GM19023 (cell line): ENCODE data around the gene SDSL.

ENCODE experiments used
- ATAC-seq: cut with Tn5 transposase; IDR thresholded peaks from one replicate; pipeline ENCODE4 v1.9.1; 2021; ENCODE audit warnings: mild to moderate bottlenecking, moderate library complexity; ENCODE audit not compliant: unreplicated experiment

SDSL gene

GRCh38 chr12:113418213-113418879 lies 3.8 kb upstream of the SDSL start:
- ATAC-seq, result no peak

DNA sequence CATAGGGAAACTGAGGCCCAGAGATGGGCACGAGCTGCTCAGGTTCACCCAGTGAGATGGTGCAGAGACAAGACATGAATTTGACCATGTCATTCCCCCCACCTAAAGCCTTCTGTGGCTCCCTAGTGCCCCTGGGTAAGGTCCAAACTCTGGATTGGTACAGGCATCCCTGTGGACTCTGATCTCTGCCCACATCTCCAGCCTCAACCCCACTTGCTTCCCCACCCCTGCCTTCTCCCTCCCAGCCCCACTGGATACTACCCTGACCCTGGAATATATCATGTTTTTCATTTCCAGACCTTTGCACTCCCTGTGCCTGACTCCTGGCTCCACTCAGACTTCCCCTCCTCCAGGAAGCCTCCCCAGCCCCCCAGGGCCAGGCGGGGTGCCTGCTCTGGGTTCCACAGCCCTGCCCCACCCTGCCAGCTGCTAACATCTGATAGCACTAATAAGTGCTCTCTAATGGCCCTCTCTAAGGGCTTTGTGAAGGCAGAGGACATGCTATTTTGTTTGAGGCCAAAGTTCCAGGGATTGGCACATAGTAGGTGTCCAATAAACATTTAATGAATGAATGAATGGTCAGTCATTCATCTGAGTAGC lies 1.1 kb upstream of the SDSL start:
- ATAC-seq, result no peak

DNA sequence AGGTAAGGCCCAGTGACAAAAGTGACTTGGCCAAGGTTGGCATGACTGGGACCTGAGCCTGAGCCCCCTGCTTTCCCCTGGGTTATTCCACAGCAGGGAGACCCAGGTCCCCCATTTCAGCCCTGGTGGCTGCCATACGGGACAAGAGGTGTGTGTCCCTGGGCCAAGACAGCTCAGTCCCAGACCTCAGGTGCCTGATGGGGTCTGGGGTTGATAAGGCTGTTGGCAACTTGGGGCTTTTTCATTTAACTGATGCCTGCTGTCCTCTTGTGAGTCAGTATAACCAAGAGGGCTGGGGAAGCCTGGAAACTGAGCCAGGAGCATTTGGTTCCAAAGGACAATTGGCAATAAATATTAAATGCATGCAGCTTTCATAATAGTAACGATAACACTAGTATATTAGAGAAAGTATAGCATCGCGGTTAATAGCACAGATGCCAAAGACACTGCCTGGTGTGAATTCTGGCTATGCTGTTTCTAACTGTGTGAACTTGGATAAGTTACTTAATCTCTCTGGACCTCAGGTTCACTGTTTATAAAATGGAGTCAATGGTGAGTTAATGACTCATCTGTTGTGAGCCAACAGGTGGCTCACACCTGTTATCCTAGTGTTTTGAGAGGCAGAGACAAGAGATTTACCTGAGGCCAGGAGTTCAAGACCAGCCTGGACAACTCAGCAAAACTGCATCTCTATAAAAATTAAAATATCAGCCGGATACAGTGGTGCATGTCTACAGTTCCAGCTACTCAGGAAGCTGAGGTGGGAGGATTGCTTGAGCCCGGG lies 898 bp downstream of the SDSL start:
- no peak for ATAC-seq

GRCh38 chr12:113424456-113424855 lies 2.3 kb downstream of the SDSL start:
- no peak for ATAC-seq

- ATAC-seq, result no peak
Observed at GRCh38 chr12:113424915-113425823, 3.0 kb downstream of the SDSL start.

DNA sequence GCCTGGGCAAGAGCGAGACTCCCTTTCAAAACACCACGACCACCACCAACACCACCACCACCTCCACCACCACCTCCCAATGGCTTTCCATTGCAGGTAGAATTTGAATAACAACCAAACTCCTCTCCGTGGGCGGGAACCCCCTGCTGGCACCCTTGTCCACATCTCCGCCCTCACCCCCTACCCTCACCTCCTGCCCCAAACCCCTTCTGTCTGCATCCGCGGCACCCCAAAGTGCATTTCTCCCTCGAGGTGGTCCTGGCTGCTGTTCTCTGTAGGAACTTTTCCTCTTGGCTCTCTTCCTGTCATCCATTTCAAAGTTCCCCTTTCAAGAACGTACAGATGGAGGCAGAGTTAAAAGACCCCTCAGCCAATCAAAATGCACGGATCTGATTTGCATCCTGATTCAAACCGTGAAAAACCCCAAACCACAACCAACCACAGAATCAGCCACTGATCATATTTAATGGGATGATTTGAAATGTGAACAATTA lies 3.8 kb downstream of the SDSL start:
- ATAC-seq, result no peak

DNA sequence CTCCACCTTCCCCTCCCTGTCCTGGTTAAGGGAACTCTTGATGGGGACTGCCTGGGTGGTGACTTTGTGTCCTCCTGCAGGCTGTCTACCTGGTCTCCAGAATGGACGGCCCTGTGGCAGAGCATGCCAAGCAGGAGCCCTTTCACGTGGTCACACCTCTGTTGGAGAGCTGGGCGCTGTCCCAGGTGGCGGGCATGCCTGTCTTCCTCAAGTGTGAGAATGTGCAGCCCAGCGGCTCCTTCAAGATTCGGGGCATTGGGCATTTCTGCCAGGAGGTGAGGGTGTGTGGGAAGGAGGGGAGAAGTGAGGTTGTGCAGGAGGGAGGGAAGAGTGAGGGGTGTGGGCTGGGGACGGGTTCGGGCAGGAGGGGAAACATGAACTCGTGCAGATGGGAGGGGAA lies 5.7 kb downstream of the SDSL start:
- no peak for ATAC-seq

DNA sequence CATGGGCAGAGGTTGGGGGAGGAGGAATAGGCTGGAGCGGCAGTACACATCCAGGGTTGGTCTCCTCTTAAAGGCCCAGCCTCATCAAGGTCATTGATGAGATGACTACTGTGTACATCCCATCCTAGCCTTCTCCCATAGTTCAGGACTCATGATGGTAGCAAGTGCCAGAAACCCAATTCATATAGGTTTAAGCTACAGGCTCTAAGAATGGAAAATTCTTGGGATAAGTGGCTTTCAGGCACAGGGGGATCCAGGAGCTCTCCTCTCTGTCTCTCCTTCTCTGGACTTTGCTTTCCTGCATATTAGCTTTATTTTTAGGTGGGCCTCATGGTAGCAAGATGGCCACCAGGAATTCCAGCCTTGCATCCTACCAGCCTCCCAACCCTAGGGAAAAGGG lies 6.3 kb downstream of the SDSL start:
- no peak for ATAC-seq

DNA sequence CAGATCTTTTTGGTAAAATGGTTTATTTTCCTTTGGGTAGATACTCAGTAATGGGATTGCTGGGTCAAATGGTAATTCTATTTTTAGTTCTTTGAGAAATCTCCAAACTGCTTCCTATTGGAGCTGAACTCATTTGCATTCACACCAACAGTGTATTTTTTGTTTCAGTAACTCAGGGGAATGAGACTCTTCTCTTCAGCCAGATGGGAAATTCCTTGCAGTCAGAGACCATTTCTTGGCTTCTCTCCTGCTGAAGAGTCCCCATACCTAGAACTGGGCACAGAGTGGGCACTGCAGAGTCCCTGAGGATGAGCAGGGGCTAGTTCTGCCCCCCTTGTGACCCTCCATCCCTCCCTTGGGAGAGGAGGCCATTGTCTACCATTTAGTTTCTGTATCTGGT lies 10.8 kb downstream of the SDSL start:
- no peak for ATAC-seq

DNA sequence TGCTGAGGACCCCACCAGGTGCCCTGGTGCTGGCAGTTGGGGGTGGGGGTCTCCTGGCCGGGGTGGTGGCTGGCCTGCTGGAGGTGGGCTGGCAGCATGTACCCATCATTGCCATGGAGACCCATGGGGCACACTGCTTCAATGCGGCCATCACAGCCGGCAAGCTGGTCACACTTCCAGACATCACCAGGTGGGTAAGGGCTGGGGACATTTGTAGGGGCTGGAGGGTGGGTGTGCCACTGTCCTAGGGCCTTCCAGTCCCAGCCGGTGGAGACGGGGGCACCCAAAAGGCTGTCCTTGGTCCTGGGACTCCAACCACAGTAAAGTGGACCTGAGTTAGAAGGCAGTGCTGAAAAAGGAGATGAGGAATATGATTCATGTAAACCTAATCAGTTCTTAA lies 13.2 kb downstream of the SDSL start:
- ATAC-seq, result no peak

DNA sequence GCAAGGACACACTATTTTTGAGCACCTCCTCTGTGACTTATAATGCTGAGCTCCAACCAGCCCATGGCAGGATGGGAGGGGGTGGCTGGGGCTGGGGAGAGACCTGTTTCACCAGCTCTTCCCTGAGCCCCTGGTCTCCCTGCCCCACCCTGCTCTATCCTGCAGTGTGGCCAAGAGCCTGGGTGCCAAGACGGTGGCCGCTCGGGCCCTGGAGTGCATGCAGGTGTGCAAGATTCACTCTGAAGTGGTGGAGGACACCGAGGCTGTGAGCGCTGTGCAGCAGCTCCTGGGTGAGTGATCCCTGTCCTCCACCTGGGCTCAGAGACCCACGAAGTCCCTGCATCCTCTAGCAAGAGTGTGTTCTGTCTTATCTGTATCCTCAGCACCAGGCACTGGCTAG lies 14.4 kb downstream of the SDSL start:
- ATAC-seq, result no peak

DNA sequence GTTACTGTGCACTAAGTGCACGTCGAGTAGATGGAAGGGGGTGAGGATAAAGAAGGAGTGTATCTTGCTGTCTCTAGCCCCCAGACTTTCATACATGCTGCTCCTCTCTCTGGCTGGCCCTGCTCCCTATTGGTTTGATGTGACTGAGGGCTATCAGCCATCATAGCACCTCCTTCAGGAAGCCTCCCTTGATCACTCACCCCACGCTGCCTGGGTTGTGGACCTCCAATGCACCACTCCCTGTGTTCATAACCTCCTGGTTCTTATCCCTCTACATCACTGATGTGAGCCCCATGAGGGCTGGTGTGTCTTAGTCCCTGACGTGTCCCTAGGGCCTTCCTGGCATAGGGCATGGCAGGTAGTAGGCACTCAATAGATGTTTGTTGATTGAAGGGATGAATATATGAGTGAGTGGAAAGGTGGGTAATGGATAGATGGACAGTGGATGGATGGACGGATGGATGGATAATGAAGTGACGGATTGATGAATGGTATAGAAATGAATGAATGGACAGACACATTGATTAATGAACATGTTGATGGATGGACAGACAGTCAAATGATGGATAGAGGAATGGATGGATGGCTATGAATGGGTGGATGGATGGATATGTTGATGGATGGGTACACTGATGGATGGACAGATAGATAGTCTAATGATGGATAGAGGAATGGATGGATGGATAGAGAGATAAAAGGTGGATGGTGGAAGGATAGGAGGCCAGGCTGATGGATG lies 15.0 kb downstream of the SDSL start:
- no peak for ATAC-seq

GRCh38 chr12:113437729-113438100 lies 15.5 kb downstream of the SDSL start:
- no peak for ATAC-seq

DNA sequence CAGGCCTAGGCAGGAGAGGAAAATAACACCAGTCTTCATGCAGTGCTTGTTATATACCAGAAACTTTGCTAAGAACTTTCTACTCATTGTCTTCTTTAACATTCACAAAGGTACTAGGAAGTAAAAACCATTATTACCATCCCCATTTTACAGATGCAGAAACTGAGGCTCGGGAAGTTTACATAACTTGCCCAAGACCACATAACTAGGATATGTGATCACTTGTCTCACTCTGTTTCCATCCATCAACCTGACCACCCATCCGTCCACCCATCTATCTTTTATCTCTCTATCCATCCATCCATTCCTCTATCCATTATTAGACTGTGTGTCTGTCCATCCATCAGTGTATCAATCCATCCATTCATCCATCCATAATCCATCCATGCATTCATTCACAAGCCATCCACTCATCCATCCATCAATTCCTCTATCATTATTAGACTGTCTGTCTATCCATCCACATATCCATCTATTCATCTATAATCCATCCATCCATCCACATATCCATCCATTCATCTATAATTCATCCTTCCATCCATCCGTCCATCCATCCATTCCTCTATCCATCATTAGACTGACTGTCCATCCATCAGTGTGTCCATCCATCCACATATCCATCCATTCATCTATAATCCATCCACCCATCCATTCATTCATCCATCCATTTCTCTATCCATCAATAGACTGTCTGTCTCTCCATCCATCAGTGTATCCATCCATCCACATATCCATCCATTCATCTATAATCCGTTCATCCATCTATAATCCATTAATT lies 16.5 kb downstream of the SDSL start:
- no peak for ATAC-seq

DNA sequence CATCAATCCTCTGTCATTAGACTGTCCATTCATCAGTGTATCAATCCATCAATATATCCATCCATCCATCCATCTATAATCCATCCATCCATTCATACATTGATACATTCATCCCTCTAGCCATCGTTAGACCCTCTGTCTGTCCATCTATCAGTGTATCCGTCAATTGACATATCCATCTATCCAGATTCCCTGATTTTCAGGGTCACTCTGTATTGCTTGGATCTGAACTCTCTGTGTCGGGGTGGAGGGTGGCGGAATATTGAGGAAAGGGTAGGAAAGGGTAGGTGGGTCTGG lies 17.1 kb downstream of the SDSL start:
- no peak for ATAC-seq

- ATAC-seq, result no peak
Observed at GRCh38 chr12:113439606-113440030, 17.4 kb downstream of the SDSL start.

DNA sequence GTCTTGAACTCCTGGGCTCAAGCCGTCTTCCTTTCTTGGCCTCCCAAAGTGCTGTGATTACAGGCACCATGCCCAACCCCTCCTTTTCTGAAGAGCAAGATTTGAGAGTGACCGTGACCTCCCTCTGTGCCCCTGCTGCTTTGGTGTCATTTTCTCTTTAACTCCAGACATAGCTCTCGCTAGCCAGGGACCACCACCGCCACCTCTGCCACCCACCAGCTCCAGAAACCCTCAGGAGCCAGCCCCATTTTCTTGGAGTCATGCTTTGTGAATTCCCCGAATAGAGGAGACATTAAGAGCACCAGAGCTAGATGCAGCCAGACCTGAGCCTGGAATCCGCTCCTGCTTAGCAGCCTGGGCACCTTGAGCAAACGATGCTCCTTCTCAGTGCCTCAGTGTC lies 18.2 kb downstream of the SDSL start:
- no peak for ATAC-seq

- no peak for ATAC-seq
Observed at GRCh38 chr12:113440947-113441782, 19.0 kb downstream of the SDSL start.

GRCh38 chr12:113443030-113443539 lies 20.9 kb downstream of the SDSL start:
- ATAC-seq, result no peak
